H4 (cell line): ENCODE results near the gene CHKB. TPM values are rescaled to one million over a fixed set of nuclear protein-coding genes. Genes with fewer than 3 reads are reported as not detected.
"Not testable (repeated sequence)": the region's sequence is repeated elsewhere in the genome, so short reads cannot be mapped to it uniquely, and the experiment has no call there.

ENCODE experiments used
- DNase-seq: peaks from one replicate; pipeline ENCODE4 v3.0.0-alpha.2; 2015; ENCODE audit warnings: low spot score
- total RNA-seq: library from RNA; depleted of rRNA; stranded (reverse); fragments of >200 nt; shearing (Covaris generic); gene quantifications from 2 replicates; pipeline ENCODE4 v1.2.3, GENCODE V29; 2014

CHKB gene
- total RNA-seq, 1 experiment from 2014 or later: 12.1 TPM

DNA sequence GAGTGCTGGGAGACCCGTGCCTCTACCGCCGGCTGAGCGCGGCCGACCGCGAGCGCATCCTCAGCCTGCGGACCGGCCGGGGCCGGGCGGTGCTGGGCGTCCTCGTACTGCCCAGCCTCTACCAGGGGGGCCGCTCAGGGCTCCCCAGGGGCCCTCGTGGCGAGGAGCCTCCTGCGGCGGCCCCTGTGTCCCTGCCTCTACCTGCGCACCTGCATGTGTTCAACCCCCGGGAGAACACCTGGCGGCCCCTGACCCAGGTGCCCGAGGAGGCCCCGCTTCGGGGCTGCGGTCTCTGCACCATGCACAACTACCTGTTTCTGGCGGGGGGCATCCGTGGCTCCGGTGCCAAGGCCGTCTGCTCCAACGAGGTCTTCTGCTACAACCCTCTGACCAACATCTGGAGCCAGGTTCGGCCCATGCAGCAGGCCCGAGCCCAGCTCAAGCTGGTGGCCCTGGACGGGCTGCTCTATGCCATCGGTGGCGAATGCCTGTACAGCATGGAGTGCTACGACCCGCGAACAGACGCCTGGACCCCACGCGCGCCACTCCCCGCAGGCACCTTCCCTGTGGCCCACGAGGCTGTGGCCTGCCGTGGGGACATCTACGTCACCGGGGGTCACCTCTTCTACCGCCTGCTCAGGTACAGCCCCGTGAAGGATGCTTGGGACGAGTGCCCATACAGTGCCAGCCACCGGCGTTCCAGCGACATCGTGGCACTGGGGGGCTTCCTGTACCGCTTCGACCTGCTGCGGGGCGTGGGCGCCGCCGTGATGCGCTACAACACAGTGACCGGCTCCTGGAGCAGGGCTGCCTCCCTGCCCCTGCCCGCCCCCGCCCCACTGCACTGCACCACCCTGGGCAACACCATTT lies 33.5 kb downstream of the CHKB start:
- no peak for DNase-seq

- no peak for DNase-seq
Measured at GRCh38 chr22:50548040-50548920, 34.4 kb downstream of the CHKB start.

DNA sequence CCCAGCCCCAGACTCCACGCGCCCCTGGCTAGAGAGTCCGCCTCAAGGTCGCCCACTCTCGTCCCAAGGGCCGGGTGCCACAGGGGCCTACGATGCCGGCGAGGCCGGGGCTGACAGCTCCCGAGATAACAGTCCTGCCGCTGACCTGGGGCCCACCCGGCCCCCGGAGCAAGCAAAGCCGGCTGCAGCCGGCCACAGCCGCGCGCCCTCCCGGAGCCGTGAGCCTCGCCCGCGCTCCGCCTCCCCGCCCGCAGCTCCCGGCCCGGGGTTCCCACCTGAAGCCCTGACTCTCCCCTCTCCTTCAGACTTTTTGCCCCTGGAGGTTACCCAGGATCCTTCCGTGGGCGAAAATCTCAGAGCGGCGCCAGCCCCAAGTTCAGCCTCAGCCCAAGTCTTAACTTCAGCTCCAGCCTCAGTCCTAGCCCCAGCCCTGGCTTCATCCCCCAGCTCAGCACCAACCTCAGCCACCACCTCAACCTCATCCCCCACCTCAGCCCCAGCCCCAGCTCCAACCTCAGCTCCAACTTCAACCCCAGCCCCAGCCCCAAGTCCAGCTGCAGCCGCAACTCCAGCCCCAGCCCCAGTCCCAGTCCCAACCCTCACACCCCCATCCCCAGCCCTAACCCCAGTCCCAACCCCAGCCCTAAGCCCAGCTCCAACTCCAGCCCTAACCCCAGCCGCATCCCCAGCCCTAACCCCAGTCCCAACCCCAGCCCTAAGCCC lies 35.2 kb downstream of the CHKB start:
- no peak for DNase-seq

DNA sequence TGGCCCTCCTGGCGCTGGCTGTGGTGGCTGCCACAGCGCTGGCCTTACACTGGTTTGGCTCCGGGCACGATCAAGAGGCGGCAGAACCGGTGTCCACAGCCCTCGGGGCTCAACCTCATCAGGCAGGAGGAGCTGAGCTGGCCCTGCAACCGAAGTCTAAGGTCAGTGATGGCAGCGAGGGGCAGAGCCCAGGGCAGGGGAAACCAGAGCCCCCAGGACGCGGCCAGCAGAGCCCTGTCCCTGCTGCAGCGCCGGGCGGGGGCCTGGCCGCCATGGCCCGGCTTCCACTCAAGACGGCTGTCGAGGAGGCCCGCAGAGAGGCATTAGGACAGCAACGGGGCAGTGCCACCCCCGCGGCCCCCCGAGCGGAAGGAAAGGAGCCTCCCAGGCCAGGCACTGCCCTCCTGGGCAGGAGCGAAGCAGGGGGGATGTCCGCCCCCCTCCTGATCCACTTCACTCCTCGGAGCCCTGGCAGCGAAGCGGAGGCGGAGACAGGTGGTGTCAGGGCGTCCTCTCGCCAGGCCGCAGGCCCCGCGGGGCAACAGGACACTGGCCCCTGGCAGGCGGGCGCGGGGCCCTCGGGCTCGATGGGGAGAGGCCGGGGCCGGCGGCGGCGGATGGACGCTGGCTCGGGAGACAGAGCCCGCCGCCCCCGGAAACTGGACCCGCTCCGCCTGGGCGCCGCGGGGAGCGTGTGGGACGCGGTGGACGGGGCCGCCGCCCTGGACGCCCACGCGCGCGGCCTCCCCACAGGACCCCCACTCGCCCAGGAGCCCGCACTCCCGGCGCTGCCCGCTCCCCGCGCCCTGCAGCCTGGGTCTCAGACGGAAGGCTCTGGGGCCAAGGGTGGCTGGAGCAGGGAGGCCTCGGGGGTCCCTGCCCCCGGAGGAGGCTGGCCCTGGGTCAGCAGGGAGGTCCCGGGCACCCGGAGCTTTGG lies 36.1 kb downstream of the CHKB start:
- DNase-seq: no peak

- no peak for DNase-seq
Measured at GRCh38 chr22:50545522-50546325, 36.9 kb downstream of the CHKB start, which contains the start of gene KLHDC7B. Gene KLHDC7B (plus strand): TSS chr22:50545899. CDS start chr22:50546244, 345 bp downstream.

- DNase-seq: no peak
Measured at GRCh38 chr22:50544746-50545253, 37.8 kb downstream of the CHKB start.

GRCh38 chr22:50544078-50544745 lies 38.4 kb downstream of the CHKB start:
- DNase-seq: no peak

- DNase-seq: peak; percentile 42
Measured at GRCh38 chr22:50542416-50542927, 40.2 kb downstream of the CHKB start.

DNA sequence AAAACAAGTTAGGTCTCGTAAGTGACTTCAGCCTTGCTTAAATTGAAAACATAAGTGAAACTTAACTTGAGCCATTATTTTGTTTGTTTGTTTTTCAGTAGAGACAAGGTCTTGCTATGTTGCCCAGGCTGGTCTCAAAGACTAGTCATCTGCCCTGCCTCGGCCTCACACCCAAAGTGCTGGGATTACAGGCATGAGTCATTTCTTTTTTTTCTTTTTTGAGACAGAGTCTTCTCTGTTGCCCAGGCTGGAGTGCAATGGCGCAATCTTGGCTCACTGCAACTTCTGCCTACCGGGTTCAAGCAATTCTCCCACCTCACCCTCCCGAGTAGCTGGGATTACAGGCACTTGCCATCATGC lies 41.0 kb downstream of the CHKB start:
- peak; percentile 79 for DNase-seq

DNA sequence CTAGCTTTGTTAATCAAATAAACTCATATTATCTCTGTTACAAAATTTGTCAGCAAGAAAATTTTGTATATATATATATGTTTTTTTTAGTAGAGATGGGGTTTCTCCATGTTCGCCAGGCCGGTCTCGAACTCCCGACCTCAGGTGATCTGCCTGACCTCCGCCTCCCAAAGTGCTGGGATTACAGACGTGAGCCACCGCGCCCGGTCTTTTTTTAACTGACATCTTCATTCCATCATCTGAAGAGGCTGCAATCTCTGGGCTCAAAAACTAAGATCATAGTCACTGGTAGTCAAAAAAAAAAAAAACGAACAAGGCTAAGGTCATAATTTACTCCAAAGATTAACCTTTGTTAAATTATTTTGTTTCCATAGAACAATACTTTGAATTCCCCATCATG lies 42.3 kb downstream of the CHKB start:
- no peak for DNase-seq

GRCh38 chr22:50537765-50538164 lies 44.9 kb downstream of the CHKB start:
- DNase-seq: no peak

- no peak for DNase-seq
Measured at GRCh38 chr22:50536226-50536625, 46.4 kb downstream of the CHKB start.

GRCh38 chr22:50535113-50535512 lies 47.5 kb downstream of the CHKB start:
- DNase-seq: no peak

- DNase-seq: not testable (repeated sequence)
Measured at GRCh38 chr22:50533856-50534711, 48.6 kb downstream of the CHKB start.

- no peak for DNase-seq
Measured at GRCh38 chr22:50532824-50533796, 49.5 kb downstream of the CHKB start.

- no peak for DNase-seq
Measured at GRCh38 chr22:50531962-50532674, 50.5 kb downstream of the CHKB start.
